Measurements from ENCODE around the gene ARMC9.
A peak's percentile ranks its signal among the peaks of the same experiment; 100 is the strongest.
"Not testable (repeated sequence)": the region's sequence is repeated elsewhere in the genome, so short reads cannot be mapped to it uniquely, and the experiment has no call there.

The ARMC9 gene, protein sequence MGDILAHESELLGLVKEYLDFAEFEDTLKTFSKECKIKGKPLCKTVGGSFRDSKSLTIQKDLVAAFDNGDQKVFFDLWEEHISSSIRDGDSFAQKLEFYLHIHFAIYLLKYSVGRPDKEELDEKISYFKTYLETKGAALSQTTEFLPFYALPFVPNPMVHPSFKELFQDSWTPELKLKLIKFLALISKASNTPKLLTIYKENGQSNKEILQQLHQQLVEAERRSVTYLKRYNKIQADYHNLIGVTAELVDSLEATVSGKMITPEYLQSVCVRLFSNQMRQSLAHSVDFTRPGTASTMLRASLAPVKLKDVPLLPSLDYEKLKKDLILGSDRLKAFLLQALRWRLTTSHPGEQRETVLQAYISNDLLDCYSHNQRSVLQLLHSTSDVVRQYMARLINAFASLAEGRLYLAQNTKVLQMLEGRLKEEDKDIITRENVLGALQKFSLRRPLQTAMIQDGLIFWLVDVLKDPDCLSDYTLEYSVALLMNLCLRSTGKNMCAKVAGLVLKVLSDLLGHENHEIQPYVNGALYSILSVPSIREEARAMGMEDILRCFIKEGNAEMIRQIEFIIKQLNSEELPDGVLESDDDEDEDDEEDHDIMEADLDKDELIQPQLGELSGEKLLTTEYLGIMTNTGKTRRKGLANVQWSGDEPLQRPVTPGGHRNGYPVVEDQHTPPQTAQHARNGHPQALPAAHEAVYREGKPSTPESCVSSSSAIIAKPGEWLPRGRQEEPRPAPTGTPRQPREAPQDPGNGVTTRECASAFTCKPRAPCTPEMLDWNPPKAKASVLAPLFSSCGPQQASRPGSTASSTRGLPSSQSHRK

DNA sequence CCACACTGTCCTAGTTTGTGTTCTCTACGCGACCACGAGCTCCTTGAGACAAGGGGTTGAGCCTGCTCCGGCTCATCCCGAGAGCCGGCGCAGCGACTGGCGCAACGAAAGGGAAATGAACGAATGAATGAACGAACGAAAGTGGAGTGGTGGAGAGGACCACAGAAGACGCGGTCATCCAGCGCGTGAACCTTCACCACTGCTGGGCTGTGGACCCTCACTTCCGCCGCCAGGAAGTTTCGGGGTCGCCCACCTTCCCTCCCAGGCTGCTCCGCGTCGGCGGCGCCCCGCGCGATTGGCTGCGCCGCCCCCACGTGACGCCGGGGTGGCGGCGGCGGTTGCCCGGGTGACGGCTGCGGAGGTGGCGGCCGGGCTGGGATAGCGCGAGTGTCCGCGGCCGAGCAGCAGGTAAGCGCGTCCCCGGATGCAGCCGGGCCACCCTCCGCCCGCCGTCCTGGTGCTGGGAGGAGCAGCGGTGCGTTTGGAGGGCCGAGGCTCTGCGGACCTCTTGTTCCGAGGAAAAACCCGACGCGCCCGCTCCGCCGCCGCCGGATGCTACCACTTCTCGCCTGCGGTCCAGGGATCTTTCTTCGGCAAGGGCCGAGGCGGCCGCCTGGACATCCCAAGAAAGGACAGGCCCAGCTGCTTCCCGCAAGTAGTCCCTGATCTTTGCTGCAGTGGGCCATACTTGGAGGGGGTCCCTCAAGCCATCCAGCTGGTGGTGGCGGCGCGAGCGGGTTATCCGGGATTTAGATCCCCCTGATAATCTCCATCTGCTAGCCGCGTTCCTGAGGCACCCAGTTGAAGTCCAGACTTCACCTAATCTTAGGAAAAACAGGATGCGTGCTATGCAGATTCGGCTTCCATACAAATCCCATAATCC, at the start of gene ARMC9:
ARMC9 (plus strand) TSS at position 341 of the 883 bp plus-strand sequence. CDS start 7,608 bp downstream, outside the sequence.
- DNase-seq = peak; percentile 30

- no peak for DNase-seq
Observed at GRCh38 chr2:231152800-231153557, 45.5 kb upstream of the ARMC9 start.

DNA sequence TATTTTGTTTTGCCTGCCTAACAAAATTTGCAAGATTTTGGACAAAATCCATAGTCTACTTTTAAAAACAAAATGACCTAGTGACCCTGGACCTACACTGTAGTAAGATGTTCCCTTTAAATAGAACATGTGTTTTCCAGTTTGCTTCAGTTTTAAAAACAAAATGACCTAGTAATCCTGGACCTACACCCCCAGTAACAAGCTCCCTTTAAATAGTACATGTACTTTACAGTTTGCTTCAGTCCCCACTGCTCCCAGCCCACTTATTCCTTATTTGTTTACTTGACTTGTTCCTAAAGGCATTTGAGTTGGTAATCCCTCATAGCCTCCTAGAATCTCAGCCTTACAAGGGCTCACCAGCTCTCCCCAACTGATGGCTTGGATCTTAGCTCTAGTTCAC, 39.1 kb upstream of the ARMC9 start:
- no peak for DNase-seq

DNA sequence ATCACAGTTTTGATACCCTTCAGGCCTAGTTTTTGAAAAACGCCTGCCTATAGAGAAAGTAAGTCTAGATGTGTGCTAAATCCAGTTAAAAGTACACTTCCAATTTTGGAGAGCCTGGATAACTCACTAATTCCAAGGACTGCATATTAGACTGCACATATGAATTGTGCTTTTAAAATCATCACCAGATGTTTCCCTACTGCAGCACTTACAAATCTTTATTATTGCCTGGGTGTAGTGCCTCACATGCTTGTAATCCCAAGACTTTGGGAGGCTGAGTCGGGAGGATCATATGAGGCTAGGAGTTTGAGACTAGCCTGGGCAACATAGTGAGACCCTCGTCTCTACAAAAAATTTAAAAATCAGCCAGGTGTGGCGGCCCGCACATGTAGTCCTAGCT, 37.7 kb upstream of the ARMC9 start:
- DNase-seq = no peak

DNA sequence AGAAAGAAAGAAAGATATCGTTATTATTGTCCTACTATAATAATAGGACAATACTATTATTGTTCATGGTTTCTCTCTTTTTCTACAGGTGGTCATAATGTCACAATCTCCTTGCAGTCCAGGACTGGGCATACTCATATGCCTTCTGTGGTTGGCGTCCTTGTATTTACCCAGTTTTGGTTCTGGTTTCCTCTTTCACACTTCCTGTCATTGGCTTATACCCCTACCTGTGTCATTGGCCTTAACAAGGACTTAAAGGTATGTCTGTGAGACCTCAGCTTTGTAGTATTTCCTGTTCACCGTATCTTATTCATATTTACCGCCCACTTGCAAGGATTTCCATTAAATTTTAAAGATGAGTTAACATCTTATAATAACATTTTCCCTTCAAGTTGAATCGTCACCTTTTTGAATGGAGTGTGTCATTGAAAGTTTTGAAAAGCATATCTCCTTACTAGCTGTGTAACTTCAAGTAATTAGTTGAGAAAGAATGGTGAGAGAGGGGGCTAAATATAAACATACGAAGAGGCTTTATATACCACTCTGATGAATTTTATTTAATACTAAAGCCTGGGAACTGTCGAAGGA, 37.1 kb upstream of the ARMC9 start:
- no peak for DNase-seq

DNA sequence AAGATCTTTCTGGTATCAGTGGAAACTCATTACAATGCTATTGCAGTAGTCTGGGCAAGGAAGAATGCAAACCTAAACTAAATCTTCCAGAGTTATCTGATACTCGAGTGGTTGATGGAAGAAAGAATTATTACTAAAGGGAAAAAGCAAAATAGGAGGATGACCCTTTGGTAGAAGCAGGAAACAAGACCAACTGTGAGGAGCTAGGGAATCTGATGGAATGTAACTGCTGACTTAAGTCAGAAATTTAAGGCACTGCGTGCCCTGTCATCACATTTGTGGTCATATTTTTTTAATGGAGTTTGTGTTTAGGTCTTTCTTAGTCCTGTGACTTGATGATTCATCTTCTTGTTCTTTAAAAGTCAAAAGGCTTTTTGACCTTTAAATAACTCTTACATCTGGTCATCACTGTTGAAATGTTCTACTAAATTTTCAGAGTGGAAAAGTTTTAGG, 36.5 kb upstream of the ARMC9 start:
- DNase-seq = peak; percentile 79

DNA sequence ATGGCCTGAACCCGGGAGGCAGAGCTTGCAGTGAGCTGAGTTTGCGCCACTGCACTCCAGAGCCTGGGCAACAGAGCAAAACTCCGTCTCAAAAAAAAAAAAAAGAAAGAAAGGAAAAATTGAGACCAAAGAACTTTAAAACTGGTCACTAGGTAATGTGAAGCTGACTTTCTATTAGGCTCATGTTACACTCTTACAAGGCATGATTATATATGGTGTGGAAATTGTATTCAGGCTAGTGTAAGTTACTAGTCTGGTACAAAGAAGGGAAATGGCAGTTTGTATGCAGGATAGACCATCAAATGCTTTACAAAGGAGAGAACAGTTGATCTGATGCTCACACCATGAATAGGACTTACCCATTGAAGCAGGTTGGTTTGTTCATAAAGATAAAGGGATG, 35.4 kb upstream of the ARMC9 start:
- no peak for DNase-seq

- no peak for DNase-seq
Observed at GRCh38 chr2:231163414-231164095, 34.9 kb upstream of the ARMC9 start.

DNA sequence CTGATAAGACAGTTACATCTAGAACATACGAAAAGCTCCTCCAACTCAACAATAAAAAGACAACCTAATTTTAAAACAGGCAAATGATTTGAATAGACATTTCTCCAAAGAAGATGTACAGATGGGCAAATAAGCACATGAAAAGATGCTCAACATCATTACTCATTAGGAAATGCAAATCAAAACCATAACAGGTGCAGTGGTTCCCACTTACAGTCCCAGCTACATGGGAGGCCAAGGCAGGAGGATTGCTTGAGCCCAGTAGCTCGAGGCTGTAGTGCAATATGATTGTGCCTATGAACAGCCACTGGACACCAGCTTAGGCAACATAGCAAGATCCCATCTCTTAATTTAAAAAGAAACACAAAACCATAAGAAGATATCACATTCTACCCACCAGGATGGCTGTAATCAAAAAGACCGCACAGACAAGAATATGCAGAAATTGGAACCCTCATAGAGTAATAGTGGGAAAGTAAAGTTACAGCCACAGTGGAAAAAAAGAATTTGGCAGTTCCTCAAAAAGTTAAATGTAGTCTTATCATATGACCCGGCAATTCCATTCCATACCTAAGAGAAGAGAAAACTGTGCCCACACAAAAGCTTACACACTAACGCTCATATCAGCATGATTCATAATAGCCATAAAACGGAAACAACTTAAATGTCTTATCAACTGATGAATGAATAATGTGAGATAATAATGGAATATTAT, 30.5 kb upstream of the ARMC9 start:
- no peak for DNase-seq

DNA sequence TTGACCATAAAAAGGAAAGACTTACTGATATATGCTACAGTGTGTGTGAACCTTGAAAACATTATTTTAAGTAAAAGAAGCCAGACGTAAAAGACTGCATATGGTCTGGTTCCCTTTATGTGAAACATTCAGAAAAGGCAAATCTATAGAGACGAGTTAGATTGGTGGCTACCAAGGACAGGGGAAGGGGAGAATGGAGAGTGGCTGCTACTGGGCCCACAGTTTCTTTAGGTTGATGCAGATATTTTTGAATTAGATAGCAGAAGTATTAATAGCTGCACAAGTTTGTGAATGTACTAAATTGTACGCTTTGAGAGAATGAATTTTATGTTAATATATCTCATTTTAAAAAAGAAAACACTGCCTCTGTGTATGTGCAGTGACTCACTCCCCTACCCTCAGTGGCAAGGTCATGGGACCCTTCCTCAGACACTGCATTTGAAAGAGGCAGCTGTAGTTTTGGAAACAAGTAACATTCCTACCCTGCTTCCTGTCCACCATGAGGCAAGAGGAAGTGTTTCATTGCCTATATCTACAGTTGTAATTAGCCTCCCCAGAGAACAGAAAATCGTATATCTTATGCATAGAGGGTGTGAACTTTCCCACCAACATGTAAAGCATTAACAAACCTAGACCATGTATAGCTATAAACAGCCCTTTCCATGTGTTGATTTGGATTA, 29.8 kb upstream of the ARMC9 start:
- no peak for DNase-seq

GRCh38 chr2:231169488-231169887, 28.9 kb upstream of the ARMC9 start:
- DNase-seq = no peak

DNA sequence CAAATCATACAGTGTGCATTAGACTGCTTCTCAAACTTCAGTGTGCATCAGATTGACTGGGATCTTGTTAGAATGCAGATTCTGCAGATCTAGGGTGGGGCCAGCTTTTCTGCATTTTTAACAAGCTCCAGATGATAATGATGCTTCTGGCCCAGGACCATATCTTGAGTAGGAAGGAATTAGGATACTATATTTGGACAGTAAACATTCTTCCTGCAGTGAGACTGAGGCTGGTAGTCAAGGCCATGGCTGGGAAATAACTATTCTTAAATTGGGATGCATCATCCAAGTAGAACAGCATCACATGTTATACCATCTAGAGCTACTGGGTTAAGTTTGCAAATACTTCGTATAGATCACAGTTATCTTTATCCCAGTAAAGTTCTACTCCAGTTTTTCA, 28.4 kb upstream of the ARMC9 start:
- DNase-seq = no peak

DNA sequence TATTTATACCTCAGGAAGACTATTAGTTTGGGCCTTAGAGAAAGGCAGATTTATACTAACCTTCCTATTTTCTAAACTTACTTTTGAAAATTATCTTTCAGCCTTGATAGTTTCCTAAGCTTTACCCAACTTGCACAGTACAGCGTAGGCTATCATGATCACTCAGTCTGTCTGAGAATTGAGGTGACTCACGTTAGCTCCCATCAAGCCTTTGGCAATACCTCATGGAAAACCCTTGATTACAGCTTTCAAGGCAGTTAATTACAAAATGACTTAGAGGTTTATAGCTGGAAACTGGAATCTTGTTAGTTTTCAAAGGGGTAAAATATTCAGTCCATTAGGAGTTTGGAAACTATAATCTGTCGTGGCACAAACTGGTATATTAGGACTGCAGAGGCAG, 26.4 kb upstream of the ARMC9 start:
- DNase-seq = no peak

DNA sequence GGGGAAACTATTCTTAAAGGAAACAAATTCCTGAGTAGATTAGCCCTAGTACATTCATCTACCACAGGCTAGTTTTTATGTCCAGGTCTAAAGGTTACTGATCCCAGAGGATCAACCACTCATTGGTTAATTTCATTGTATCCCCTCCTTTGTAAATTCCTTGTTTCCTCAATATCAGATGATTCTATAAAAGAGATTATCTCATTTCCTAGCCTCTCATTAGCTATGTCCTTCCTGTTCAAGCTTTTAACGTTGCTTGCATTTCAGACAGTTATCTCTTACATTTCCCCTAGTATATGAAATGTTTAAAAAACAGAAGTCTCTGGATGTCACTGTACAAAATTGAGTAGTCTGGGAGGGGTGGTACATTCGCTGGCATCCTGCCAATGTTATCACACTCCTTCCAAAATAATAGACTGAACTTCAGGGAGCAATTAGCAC, 24.2 kb upstream of the ARMC9 start:
- DNase-seq = no peak

DNA sequence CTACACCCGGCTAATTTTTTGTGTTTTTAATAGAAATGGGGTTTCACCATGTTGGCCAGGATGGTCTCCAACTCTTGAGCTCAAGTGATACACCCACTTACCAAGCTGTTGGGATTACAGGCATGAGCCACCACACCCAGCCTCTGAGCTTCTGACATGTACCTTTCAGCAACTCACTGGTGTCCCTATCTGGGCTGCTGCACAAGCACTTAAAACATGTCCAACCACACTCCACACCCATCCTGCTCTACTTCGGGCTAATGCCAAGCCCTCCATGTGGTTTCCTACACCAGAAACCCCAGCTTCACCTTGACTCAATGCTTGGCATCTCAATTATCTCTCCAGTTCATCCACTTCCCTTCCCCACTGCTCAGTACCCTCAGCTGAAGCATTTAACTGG, 22.4 kb upstream of the ARMC9 start:
- DNase-seq = no peak

GRCh38 chr2:231177156-231178025, 21.0 kb upstream of the ARMC9 start:
- no peak for DNase-seq

DNA sequence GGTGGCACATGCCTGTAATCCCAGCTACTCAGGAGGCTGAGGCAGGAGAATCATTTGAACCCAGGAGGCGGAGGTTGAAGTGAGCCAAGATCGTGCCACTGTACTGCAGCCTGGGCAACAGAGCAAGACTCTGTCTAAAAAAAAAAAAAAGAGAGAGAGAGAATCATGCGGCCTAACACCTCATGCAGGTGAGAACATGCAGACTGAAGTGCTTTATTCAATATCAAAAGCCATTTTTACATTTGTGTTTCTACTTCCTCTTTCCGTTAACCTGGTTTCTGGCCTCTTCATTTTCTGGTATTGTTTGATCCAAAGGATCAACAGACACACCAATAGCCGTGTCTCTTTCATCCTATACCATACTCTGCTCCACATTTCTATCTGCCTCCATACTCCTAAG, 19.6 kb upstream of the ARMC9 start:
- DNase-seq = not testable (repeated sequence)

- DNase-seq = no peak
Observed at GRCh38 chr2:231181860-231182512, 16.4 kb upstream of the ARMC9 start.

Measured in amniotic stem cell (primary cell).